Activated CD8-positive, alpha-beta memory T cell treated with anti-CD3 and anti-CD28 coated beads, Interleukin-2, amount 10 ng/mL, durations not matched to agents 7 days and 5 days (primary cell): ENCODE data around the gene PPT2. TPM values are rescaled to one million over a fixed set of nuclear protein-coding genes. Genes with fewer than 3 reads are reported as not detected.

ENCODE experiments used
- ATAC-seq: fragments of 150-1000 bp; cut with Tn5 transposase; one replicate; pipeline ENCODE4 v1.10.0; 2021; ENCODE audit warnings: moderate library complexity
- CTCF ChIA-PET: fragments of 350-600 bp; sonication (Branson Sonifier 250); formaldehyde crosslinking; loops from one replicate; lab custom pipeline; 2021; ENCODE audit warnings: antibody characterized with exemption; lab: Charles Lee
- DNase-seq: peaks from one replicate; pipeline ENCODE4 v3.0.0-alpha.2; 2020
- H3K27ac Mint-ChIP-seq: one replicate; pipeline ENCODE4 v1.8.0; 2021; ENCODE audit warnings: mild to moderate bottlenecking, mixed read lengths
- H3K27me3 Mint-ChIP-seq: one replicate; pipeline ENCODE4 v1.8.0; 2021; ENCODE audit warnings: mixed read lengths
- H3K36me3 Mint-ChIP-seq: one replicate; pipeline ENCODE4 v1.8.0; 2021; ENCODE audit warnings: mild to moderate bottlenecking, mixed read lengths
- H3K4me1 Mint-ChIP-seq: one replicate; pipeline ENCODE4 v1.8.0; 2021; ENCODE audit warnings: mixed read lengths
- H3K4me3 Mint-ChIP-seq: one replicate; pipeline ENCODE4 v1.8.0; 2021; ENCODE audit warnings: mild to moderate bottlenecking, moderate library complexity, mixed read lengths
- H3K9me3 Mint-ChIP-seq: one replicate; pipeline ENCODE4 v1.8.0; 2022; ENCODE audit warnings: low read depth, mixed read lengths
- total RNA-seq, 2 experiments: library from RNA; stranded (reverse); gene quantifications; one replicate each; pipeline ENCODE4 v1.2.3, GENCODE V29; 2021

The PPT2 gene, protein sequence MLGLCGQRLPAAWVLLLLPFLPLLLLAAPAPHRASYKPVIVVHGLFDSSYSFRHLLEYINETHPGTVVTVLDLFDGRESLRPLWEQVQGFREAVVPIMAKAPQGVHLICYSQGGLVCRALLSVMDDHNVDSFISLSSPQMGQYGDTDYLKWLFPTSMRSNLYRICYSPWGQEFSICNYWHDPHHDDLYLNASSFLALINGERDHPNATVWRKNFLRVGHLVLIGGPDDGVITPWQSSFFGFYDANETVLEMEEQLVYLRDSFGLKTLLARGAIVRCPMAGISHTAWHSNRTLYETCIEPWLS
- total RNA-seq, result 10 to 100 TPM; 13.9 to 21.9 TPM

DNA sequence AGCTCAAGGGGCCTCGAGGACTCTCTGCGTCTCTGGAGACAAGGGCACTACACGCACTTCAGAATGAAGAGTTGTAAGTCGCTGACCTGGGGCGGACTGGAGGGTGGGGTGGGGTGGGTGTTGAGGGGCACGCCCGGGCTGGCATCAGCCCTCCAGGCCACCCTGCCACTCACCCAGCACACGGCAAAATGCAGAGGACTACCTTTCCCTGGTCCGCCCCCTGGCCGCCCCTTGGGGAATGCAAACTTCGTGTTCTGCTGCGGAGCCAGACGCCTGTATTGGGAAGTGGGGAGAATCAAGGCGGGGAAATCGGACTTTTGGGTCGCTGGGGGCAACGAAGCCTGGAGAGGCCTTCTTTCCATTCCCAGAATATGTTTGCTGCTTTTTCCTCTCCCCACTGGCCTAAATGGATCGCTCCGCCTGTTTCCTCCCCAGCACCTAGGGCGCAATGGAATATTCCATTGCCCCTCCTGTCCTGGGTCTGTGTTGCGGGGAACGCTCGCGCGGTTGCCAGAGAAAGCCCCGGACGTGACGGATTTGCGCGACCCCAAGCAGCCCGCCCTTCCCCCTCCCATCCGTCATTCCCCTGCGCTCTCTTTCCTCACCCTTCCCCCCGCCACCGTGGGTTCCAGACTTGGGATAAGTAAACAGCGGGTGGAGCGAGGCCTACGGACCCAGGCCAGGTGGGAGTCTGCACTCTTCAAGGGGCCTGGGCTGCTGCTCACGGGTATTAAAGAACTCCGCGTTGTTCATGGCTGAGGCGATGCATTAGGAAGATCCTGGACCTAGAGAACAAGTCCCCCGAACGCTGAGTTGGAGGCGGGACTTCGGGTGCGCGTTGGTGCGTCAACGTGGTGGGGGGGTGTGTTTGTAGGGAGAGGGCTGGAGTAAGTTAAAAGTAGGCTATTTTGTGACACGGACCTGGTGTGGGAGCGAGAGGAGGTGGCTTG lies at the start of gene PPT2:
Gene PPT2 (plus strand): TSS at position 578 of the 950 bp plus-strand sequence. CDS start 454 bp downstream, outside the sequence.
- Mint-ChIP-seq H3K4me1 (peaks cover 26% of the 10 kb centered on the region), H3K36me3 (peaks cover 9% of the 10 kb centered on the region), H3K9me3 (no peaks in the 10 kb centered on the region), H3K4me3 (peak within 1 kb of the TSS; percentile 86), H3K27ac (peak within 1 kb of the TSS; percentile 83), H3K27me3 (peaks cover 33% of the 10 kb centered on the region)
- DNase-seq (peak; percentile 89), ATAC-seq (peak; percentile 67)
- CTCF ChIA-PET, result interaction anchor here (0.9 to 1.3 kb wide), 7 partner anchors 10 to 106 kb away, joined by 3 to 10 read pairs (median 7); partner anchors contain the start of genes ATF6B, EGFL8 and FKBPL

DNA sequence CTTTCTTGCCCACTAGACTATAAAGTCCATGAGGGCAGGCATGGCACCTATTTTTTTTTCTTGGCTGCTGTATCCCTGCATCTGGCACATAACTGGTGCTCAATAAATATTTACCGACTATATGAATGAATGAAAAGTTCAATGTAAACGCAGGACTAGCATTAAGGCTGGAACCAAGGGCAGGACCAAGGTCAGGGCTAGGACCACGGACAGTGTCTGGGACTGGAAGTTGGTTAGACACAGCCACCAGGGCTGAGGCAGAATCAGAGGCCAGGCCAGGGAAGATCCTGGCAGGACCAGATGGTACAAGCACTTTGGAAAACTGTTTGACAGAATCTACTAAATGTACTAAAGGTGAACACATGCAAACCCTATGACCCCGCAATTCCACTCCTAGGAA lies 48.5 kb upstream of the PPT2 start:
- H3K36me3 Mint-ChIP-seq, result no peaks in the 10 kb centered on the region
- no peak for ATAC-seq

DNA sequence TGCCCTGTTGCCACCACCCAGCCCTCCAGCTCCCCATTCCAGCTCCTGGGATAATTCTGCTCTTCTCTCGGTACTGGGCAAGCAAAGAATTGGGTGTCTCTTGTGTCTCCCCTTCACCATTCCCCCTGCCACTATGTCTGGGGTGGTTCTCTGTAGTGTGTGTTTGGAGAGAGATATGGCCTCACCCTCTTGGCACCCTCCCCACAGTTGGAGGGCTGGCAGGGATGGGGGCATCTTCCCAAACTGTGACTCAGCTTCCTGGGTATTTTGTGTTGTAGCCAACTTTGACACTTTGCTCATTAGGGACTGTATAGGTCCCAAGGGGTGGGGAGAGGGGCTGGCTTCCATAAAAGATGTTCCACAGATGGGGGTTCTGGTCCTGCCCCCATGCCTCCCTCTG lies 46.5 kb upstream of the PPT2 start:
- no peaks in the 10 kb centered on the region for H3K4me1 Mint-ChIP-seq
- DNase-seq (no peak), ATAC-seq (no peak)
- no peaks in the 10 kb centered on the region for H3K9me3 Mint-ChIP-seq
- H3K4me3 Mint-ChIP-seq, result no peak overlapping the region
- no peak overlapping the region for H3K27ac Mint-ChIP-seq
- CTCF ChIA-PET, result no interaction called here
- H3K36me3 Mint-ChIP-seq, result no peaks in the 10 kb centered on the region
- H3K27me3 Mint-ChIP-seq, result peaks cover 31% of the 10 kb centered on the region

More for the DNA sequence above, 48.5 kb upstream of the PPT2 start:
- no peak overlapping the region for H3K4me3 Mint-ChIP-seq
- CTCF ChIA-PET, result no interaction called here
- no peaks in the 10 kb centered on the region for H3K4me1 Mint-ChIP-seq
- H3K27ac Mint-ChIP-seq, result no peak overlapping the region
- DNase-seq, result no peak
- no peaks in the 10 kb centered on the region for H3K9me3 Mint-ChIP-seq
- H3K27me3 Mint-ChIP-seq, result peaks cover 31% of the 10 kb centered on the region

DNA sequence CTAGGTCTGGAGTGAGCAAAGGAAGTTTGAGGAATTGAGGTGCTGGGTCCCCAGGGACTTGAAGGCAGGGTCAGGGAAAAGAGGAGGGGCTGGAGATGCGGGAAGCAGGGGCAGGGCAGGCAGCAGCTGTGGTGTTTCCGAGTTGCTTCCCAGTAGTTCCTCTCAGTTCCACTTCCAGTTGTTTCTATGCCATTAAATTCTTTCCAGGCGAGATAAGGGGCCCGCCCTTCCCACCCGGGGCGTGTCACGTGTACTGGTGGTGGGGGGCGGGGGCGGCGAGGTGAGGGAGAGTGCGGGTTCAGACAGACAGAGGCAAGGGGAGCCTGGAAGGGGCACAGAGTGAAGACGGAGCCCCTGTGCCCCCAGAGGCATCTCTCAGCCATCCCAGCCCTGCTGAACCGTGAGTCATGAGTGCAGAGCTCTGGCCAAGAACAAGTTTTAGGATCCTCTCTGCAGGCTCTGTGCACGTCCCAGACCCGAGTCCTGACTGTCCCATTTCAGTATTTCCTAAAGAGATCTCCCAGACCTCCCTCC lies 45.8 kb upstream of the PPT2 start:
- Mint-ChIP-seq H3K4me1 (no peaks in the 10 kb centered on the region), H3K36me3 (no peaks in the 10 kb centered on the region), H3K9me3 (no peaks in the 10 kb centered on the region), H3K4me3 (no peak overlapping the region), H3K27me3 (peaks cover 31% of the 10 kb centered on the region), H3K27ac (no peak overlapping the region)
- no peak for ATAC-seq
- DNase-seq, result no peak
- CTCF ChIA-PET, result no interaction called here

DNA sequence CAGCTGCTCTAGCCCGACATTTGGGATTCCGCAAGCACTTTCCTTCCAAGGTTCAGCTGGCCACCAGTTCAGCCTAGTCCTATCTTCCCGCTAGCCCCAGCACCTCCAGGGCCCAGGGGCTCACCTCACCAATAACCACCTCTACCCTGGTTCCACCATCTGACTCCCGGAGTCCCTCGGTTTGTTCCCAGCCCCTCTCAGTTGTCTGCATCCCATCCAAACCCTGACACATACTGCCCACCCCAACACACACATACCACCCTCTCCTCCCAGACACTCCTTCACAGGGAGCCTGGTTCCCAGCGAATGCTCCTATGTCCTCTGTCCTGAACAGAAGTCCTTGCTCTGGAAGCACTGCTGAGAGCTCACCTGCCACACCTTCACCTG lies 45.2 kb upstream of the PPT2 start:
- Mint-ChIP-seq H3K27me3 (peaks cover 28% of the 10 kb centered on the region), H3K4me3 (no peak overlapping the region), H3K4me1 (no peaks in the 10 kb centered on the region), H3K27ac (no peak overlapping the region), H3K36me3 (no peaks in the 10 kb centered on the region), H3K9me3 (no peaks in the 10 kb centered on the region)
- no peak for ATAC-seq
- CTCF ChIA-PET, result no interaction called here
- DNase-seq, result no peak

DNA sequence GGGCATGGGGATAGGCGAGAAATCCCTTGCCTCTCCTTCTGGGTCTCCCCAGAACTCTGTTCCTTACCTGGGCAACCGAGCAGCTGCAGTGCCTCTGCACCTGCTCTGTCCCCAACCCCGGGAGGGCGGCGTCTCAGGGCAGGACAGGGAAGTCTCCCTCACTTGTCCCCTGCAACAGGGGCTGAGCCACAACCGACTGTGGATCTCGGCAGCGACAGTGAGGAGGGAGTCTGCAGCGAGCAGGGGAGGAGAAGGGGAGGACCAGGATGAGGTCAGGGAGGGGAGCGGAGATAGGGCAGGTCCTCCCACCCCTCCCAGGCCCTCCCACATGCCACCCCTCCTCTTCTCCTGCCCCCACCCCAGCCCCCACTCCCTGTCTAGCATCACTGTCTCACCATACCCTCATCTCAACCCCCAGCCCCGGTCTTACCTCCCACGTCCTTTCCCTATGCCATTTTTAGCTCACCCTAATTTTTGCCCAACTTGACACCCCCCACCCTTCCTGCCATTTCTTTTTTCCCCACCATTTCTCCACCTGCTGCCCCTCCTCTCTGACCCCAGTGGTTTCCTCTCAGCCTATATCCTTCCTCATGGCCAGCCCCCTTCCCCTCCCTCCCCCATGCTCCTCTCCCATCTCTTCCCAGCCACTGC lies 44.7 kb upstream of the PPT2 start, which contains the start of gene TNXB:
Gene TNXB (minus strand): TSS at position 225 of the 651 bp plus-strand sequence. CDS start 11,140 bp downstream, outside the sequence.
- H3K4me1 Mint-ChIP-seq, result no peaks in the 10 kb centered on the region
- no peak within 1 kb of the TSS for H3K4me3 Mint-ChIP-seq
- DNase-seq, result no peak
- peak; percentile 31 for ATAC-seq
- CTCF ChIA-PET, result interaction anchor here (1.4 kb wide), 1 partner anchor 9 kb away, joined by 3 read pairs; no protein-coding TSS in a partner anchor
- H3K27me3 Mint-ChIP-seq, result peaks cover 25% of the 10 kb centered on the region
- no peak within 1 kb of the TSS for H3K27ac Mint-ChIP-seq
- no peaks in the 10 kb centered on the region for H3K36me3 Mint-ChIP-seq
- no peaks in the 10 kb centered on the region for H3K9me3 Mint-ChIP-seq

DNA sequence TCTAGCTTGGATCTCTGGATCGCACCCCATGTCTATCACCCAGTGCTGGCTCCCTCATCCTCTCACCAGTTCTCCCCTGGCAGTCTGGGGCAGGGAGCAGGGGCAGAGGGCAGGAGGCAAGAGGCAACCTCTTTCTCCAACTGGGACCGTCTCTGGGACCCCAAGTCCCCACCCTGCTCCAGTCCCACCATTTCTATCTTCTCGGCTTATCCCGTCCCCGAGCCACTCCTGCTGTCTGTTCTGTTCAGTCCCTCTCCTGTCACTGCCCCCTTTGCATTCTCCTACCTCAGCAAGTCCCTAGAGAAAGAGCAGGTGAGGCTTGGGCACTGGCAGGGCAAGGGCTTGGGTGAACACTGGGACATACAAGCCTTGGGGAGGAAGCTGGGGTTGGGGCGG lies 44.2 kb upstream of the PPT2 start:
- H3K36me3 Mint-ChIP-seq, result no peaks in the 10 kb centered on the region
- H3K9me3 Mint-ChIP-seq, result no peaks in the 10 kb centered on the region
- peaks cover 22% of the 10 kb centered on the region for H3K27me3 Mint-ChIP-seq
- no peak overlapping the region for H3K27ac Mint-ChIP-seq
- CTCF ChIA-PET, result interaction anchor here (1.4 kb wide), 1 partner anchor 9 kb away, joined by 3 read pairs; no protein-coding TSS in a partner anchor
- H3K4me3 Mint-ChIP-seq, result no peak overlapping the region
- ATAC-seq (no peak), DNase-seq (no peak)
- H3K4me1 Mint-ChIP-seq, result no peaks in the 10 kb centered on the region

DNA sequence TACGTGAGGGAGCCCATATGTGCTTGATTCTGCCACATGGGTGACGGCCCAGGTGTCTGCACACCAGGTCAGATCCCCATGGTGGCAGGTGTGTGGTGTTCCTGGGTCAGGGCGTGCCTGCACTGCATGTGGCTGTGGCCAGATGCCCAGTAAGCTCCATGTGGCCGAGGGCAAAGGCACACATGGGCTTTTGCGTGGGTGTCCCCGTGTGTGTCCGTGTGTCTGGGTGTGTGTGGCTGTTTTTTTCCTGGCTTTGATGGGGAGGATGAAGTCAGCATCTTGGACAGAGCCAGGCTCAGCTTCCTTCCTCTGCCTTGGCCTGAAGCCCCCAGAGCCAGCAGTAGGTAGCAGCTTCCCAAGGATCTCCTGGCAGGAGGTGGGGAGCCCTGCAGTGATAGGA lies 43.3 kb upstream of the PPT2 start:
- Mint-ChIP-seq H3K27ac (no peak overlapping the region), H3K36me3 (no peaks in the 10 kb centered on the region), H3K27me3 (peaks cover 19% of the 10 kb centered on the region)

DNA sequence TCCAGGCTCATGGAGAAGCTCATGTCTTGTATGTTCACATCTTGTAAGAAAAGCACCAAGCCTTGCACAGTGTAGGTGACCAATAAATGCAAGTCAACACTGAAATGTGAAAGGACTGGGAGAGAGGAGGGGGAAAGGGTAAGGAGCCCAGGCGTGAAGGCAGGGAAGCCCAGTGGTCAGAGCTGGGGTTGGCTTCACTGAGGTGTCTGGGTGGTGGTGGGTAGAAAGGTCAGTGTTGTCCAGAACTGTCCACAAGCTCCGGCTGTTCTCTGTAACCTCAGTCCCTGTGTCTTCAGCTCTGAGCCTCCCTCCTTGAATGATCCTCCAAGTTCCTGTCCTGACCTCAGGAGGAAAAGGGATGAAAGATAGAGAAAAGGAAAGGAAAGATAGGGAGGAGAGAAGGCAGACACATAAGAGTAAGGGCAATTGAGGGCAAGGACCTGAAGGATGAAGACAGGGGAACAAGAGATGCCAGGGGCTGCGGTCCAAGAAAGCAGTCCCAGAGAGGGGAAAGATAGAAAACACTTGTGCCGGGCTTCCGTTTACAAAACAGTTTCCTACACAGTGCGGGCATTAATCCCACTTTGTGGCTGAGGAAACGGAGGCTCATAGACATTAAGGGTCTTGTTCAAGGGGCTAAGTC lies 42.4 kb upstream of the PPT2 start:
- H3K27ac Mint-ChIP-seq, result no peak overlapping the region
- peaks cover 7% of the 10 kb centered on the region for H3K36me3 Mint-ChIP-seq
- DNase-seq (no peak), ATAC-seq (no peak)
- H3K4me1 Mint-ChIP-seq, result no peaks in the 10 kb centered on the region
- H3K9me3 Mint-ChIP-seq, result no peaks in the 10 kb centered on the region
- H3K27me3 Mint-ChIP-seq, result peaks cover 19% of the 10 kb centered on the region
- CTCF ChIA-PET, result no interaction called here
- H3K4me3 Mint-ChIP-seq, result no peak overlapping the region

More for the DNA sequence above, 43.3 kb upstream of the PPT2 start:
- no peaks in the 10 kb centered on the region for H3K9me3 Mint-ChIP-seq
- CTCF ChIA-PET, result interaction anchor here (1.4 kb wide), 1 partner anchor 8 kb away, joined by 3 read pairs; no protein-coding TSS in a partner anchor
- DNase-seq (no peak), ATAC-seq (no peak)
- H3K4me1 Mint-ChIP-seq, result no peaks in the 10 kb centered on the region
- H3K4me3 Mint-ChIP-seq, result no peak overlapping the region

DNA sequence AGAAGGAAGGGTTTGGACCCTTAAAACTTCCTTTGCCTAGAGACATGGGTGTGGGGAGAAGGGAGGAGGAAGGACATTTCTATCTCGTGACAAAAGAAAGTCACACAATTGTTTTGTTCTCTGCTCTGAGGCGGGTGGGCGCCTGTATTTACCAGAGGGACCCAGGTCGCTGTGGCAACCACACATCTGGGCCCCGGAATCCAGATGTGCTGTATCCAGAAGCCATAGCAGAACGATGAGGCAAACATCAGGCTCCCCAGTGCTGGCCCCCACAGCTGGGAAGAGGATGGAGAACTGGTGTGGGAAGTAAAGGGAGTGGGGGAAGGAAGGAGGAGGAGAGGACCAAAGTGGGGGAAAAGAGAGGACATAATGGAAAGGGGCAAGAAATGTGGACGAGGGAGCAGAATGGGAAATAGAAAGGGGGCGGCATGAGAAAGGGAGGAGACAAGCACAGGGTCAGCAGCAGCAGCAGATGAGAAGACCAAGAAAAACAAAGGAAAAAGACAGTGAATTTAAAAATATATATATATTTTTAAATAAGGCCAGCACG lies 41.4 kb upstream of the PPT2 start:
- Mint-ChIP-seq H3K9me3 (no peaks in the 10 kb centered on the region), H3K27ac (no peak overlapping the region), H3K36me3 (peaks cover 9% of the 10 kb centered on the region), H3K4me3 (no peak overlapping the region), H3K27me3 (peaks cover 15% of the 10 kb centered on the region), H3K4me1 (no peaks in the 10 kb centered on the region)
- no peak for ATAC-seq
- no peak for DNase-seq
- CTCF ChIA-PET, result no interaction called here

DNA sequence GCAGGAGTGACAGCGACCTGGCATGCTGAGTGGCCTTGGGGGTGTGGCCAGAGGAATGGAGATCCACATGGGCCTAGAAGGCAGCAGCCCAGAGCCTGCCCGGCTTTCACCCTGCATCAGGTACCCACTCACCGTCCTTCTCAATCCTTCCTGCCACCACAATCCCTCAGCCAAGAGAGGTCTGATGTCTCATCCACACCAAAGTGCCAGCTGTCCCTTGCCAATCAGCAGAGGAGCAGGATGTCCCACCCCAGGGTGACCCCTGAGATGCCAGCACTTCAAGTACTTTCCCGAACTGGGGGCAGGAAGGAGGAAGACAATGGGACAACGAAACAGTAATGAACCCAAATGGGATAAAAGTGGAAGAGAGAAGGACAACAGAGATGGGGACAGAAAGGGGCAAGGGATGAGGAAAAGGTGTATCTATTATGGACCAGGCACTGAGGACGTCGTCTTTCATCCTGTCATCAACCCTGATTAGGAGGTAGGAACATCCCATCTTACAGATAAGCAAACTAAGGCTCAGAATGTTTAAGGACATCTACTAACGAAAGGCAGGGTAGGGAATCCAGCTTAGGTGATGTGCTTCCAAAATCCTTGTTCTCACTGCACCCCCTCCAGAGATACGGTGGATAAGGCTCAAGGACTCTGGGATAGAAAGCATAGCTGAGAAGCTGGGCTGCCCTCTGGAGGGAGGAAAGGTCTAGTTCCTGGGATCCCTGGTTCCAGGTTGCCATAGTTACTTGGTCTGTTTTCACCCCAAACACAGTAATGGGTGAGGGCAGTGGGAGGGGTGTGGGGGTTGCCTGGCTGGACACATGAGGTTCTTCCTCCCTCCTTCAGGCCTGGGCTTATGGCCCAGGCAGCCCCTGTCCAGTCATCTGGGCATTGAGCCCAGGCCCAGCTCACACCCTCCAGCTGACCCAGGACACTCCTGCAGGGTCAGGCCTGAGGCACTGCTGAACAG lies 40.3 kb upstream of the PPT2 start:
- Mint-ChIP-seq H3K27ac (no peak overlapping the region), H3K27me3 (peaks cover 5% of the 10 kb centered on the region), H3K4me3 (no peak overlapping the region), H3K9me3 (no peaks in the 10 kb centered on the region), H3K36me3 (peaks cover 15% of the 10 kb centered on the region), H3K4me1 (no peaks in the 10 kb centered on the region)
- ATAC-seq, result no peak
- CTCF ChIA-PET, result no interaction called here
- no peak for DNase-seq
